Activated T-cell treated with anti-CD3 and anti-CD28 coated beads for 48 hours (primary cell): ENCODE measurements around the gene PCBD2.
"Not testable (repeated sequence)": the region's sequence is repeated elsewhere in the genome, so short reads cannot be mapped to it uniquely, and the experiment has no call there.

ENCODE experiments used
- DNase-seq: peaks from one replicate; pipeline ENCODE4 v3.0.0-alpha.2; 2020; ENCODE audit warnings: low read depth

The PCBD2 gene

GRCh38 chr5:134963098-134963497, 58.2 kb downstream of the PCBD2 start:
- DNase-seq, result no peak

GRCh38 chr5:134964359-134965270, 59.7 kb downstream of the PCBD2 start:
- DNase-seq, result no peak

- no peak for DNase-seq
These were observed 60.4 kb downstream of the PCBD2 start for GRCh38 chr5:134965271-134965825.

DNA sequence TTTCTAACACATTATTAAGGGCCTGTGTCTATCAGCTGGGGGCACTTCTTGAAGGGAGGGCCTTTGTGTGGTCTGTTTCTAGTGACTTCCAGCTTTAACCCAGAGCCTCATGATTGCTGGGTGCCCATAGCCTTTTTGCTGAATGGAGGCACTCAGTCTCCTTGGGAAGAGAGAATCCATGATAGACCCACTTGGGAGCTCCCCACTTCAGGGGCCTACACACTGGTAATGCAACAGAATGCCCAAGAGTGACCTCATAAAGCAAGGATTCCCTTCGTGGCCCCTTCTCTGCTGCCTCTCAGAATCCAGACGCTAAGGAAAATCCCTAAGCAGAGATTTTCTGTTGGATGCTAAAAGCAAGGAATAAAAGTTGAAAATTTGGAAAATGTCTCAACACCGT, 62.7 kb downstream of the PCBD2 start, which contains the start of gene CATSPER3:
Gene CATSPER3, plus strand, starts transcription at position 301 of the 400 bp plus-strand sequence. Its CDS starts 85 bp downstream, at position 386.
- no peak for DNase-seq

- no peak for DNase-seq
These were observed 63.1 kb downstream of the PCBD2 start for GRCh38 chr5:134968055-134968454.

DNA sequence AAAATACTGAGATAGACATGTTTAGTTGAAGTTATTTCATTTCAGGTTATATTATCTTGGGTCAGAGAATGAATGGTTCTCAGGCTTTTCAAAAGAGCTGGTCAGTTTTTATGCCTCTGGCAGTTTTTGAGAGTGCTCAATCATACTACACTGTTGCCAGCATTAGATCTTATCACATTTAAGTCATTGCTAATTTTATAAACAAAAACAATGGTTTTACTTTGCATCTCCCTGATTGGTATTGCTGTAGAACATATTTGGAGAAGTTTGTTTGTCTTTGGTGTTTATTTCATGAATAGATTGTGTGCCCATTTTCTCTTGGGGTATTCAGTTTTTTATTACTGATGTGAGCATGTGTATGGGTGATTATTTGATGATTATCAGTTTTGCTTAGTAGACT, 64.2 kb downstream of the PCBD2 start:
- no peak for DNase-seq

- DNase-seq, result no peak
These were observed 70.3 kb downstream of the PCBD2 start for GRCh38 chr5:134975078-134975715.

DNA sequence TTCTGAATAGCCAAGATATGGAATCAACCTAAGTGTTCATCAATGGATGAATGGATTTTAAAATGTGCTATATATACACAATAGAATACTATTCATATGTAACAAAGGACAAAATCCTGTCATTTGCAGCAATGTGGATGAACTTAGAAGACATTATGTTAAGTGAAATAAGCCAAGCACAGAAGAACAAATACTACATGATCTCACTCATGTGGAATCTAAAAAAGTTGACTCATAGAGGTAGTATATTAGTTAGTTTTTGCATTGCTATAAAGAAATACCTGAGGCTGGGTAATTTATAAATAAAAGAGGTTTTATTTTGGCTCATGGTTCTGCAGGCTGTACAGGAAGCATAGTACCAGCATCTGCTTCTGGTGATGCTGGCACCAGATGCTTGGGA, 70.9 kb downstream of the PCBD2 start:
- no peak for DNase-seq

DNA sequence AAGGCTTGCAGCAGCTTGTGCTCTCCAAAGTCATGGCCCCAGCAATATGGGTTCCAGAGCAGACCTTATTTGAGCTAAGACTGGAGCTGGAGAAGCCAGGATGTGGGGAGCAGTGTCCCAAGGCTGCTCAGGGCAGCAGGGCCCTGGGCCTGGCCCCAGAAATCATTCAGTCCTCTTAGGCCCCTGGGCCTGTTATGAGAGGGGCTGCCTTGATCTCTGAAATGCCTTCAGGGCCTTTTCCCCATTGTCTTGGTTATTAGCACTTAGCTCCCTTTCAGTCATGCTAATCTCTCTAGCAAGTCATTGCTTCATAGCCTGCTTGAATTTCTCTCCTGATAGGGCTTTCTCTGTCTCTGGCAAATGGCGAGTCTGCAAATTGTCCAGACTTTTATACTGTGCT, 71.9 kb downstream of the PCBD2 start:
- DNase-seq, result no peak

- no peak for DNase-seq
These were observed 74.5 kb downstream of the PCBD2 start for GRCh38 chr5:134979416-134979815.

DNA sequence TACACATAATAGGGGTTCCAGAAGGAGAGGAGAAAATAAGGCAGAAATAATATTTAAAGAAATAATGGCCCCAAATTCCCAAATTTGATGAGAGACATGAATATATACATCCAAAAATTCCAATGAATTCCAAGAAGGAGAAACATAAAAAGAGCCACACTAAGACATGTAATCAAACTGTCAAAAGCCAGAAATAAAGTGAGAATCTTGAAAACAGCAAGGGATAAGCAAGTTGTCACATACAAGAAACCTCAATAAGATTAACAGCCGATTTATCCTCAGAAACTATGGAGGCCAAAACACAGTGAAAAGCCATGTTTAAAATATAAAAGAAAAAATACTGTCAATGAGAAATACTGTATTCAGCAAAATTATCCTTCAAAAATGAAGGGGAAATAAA, 77.3 kb downstream of the PCBD2 start:
- DNase-seq, result no peak

DNA sequence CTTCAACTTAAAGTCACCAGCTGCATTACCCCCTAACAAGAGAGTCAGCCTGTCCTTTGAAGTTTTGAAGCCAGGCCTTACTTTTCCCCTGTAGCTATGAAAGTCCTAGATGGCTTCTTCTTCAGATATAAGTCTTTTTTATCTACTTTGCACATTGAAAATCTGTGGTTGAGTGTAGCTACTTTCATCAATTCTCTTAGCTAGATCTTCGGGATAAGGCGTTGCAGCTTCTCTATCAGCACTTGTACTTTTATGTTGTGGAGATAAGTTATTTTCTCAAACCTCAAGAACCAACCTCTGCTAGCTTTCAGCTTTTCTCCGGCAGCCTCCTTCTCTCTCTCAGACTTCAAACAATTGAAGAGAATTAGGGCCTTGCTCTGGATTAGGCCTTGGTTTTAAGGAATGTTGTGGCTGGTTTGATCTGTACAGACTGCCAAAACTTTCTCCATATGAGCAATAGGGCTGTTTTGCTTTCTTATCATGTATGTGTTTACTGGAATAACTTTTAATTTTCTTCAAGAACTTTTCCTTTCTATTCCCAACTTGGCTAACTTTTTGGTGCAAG, 84.4 kb downstream of the PCBD2 start:
- DNase-seq, result no peak

DNA sequence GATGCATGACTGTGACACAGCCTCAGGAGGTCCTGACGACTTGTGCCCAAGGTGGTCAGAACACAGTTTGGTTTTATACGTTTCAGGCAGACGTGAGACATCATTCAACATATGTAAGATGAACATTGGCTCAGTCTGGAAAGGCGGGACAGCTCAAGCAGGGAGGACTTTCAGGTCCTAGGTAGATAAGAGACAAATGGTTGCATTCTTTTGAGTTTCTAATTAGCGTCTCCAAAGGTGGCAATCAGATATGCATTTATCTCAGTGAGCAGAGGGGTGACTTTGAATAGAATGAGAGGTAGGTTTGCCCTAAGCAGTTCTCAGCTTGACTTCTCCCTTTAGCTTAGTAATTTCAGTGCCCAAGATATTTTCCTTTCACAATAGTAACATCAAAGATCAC, 85.3 kb downstream of the PCBD2 start:
- DNase-seq, result not testable (repeated sequence)

DNA sequence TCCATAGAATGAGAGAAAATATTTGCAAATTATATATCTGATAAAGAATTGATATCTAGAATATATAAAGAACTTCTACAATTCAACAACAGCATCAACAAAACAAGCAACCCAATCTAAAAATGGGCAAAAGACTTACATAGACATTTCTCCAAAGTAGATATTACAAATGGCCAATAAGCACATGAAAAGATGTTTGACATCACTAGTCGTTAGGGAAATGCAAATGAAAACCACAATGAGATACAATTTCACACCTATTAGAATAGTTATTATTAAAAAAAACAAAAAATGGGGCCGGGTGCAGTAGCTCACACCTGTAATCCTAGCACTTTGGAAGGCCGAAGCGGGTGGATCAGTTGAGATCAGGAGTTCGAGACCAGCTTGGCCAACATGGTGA, 87.2 kb downstream of the PCBD2 start:
- DNase-seq, result no peak

GRCh38 chr5:134993161-134993560, 88.2 kb downstream of the PCBD2 start:
- no peak for DNase-seq

- no peak for DNase-seq
These were observed 89.7 kb downstream of the PCBD2 start for GRCh38 chr5:134994560-134995156.

DNA sequence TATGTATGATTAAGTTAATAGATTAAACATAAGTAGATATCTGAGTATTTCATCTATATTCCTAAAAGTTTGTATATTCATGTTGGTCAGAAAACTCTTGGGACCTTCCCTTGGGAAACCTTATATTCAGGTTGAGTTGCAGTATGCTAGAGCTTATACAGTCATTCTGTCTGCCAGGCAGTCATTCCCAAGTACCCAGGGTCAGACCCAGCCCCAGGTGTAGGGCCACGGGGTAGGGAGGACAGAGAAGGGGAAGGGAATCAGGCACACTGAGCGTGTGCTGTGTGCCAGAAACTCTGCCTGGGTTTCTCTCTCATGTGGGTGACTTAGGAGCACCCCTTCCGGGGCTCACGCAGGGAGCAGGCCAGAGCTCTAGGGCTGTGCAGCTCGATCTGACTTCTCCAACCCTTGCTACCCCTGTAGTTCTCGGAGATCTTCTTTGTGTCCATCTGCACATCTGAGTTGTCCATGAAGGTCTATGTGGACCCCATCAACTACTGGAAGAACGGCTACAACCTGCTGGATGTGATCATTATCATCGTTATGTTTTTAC, 91.0 kb downstream of the PCBD2 start:
- no peak for DNase-seq

- DNase-seq, result no peak
These were observed 92.1 kb downstream of the PCBD2 start for GRCh38 chr5:134997015-134997414.

- DNase-seq, result not testable (repeated sequence)
These were observed 93.1 kb downstream of the PCBD2 start for GRCh38 chr5:134998068-134998467.

GRCh38 chr5:135004376-135004775, 99.4 kb downstream of the PCBD2 start:
- DNase-seq, result no peak

- no peak for DNase-seq
These were observed 100.1 kb downstream of the PCBD2 start for GRCh38 chr5:135005076-135005475.

GRCh38 chr5:135007305-135007704, 102.4 kb downstream of the PCBD2 start:
- DNase-seq, result no peak
